Measurements from ENCODE around the gene S100Z.
"Not testable (repeated sequence)": the region's sequence is repeated elsewhere in the genome, so short reads cannot be mapped to it uniquely, and the experiment has no call there.

S100Z gene

DNA sequence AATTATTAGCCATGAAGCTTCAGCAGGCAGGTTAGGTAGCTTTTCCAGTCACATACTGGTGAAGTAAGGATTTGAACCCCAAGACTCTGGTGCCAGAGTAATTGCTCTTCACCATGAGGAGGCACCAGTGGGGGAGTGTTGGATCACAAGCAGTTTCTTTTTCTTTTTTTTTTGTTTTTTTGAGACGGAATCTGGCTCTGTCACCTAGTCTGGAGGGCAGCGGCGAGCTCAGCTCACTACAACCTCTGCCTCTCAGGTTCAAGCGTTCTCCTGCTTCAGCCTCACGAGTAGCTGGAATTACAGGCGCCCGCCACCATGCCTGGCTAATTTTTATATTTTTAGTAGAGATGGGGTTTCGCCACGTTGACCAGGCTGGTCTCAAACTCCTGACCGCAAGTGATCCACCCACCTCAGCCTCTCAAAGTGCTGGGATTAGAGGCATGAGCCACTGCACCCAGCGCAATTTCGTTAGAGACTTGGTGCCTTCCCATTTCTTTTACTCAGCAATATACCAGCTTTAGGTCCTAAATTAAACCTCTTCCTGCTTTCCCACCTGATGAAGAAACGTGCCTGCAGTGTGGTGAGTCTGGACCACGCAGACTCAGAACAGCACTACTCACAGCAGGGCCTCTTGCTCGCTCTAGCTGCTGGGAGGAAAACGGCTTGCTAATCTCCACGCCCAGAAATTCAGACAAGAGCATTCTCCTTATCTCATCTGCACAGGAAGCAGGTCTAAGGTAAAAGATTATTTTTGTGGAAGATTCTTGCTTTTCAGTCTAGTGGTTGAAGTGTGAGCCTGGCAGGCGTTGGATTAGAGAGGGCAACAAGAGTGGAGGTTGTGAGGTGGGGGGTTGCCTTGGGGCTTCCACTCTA is at the start of gene S100Z:
TSS of gene S100Z (plus strand) at position 596 of the 873 bp plus-strand sequence. CDS start 25,346 bp downstream, outside the sequence.
- no peak for DNase-seq

GRCh38 chr5:76800579-76800978 is 49.2 kb upstream of the S100Z start:
- no peak for DNase-seq

DNA sequence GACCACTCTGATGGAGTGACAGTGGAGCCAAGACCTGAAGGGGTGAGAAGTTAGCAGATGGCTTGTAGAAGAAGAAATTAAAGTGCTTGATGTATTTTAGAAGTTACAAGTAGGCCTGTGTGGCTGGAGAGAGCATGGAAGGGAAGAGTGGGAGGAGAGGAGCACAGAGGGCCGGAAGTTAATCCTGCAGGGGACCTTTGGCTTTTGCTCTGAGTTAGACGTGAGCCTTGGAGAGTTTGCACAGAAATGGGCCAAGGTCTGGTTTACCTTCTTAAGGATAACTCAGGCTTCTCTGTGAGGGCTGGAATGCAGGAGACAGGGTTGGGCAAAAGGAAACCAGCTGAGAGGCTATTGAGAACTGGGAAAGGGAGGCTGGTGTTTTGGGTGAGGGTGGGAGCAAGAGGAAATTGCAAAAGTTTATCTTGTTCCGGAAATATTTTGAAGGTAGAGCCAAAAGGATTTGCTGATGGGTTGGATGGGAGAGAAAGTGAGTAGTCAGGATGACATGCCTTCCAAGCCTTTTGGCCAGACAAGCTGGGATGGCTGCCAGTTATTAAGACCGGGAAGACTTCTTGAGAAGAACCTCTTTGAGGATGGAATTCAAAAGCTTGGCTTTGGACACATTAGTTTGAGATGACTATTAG is 48.5 kb upstream of the S100Z start:
- no peak for DNase-seq

DNA sequence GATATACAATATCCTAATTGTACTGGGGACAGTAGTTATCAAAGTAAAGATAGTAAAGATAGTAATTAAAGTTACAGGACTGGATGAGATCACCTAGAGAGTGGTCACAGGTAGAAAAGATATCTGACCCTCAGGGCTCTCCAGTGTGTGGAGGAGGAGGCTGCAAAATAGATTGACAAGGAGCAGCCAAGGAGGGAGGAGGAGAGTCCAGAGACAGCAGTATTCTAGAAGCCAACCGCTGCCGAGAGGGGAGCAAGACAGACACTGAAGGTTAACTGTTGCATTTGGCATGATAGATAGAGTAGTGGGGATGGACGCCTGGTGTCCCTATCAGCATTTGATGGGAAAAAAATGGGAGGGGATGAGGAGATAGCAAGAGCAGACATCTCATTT is 48.0 kb upstream of the S100Z start:
- no peak for DNase-seq

- DNase-seq, result no peak
Measured at GRCh38 chr5:76804266-76804665, 45.5 kb upstream of the S100Z start.

GRCh38 chr5:76805821-76806505 is 43.9 kb upstream of the S100Z start:
- no peak for DNase-seq

GRCh38 chr5:76807296-76807695 is 42.5 kb upstream of the S100Z start:
- DNase-seq, result no peak

GRCh38 chr5:76808141-76808691 is 41.6 kb upstream of the S100Z start:
- DNase-seq, result no peak

- DNase-seq, result no peak
Measured at GRCh38 chr5:76809141-76809540, 40.7 kb upstream of the S100Z start.

GRCh38 chr5:76810236-76810635 is 39.6 kb upstream of the S100Z start:
- no peak for DNase-seq

- no peak for DNase-seq
Measured at GRCh38 chr5:76811214-76811613, 38.6 kb upstream of the S100Z start.

DNA sequence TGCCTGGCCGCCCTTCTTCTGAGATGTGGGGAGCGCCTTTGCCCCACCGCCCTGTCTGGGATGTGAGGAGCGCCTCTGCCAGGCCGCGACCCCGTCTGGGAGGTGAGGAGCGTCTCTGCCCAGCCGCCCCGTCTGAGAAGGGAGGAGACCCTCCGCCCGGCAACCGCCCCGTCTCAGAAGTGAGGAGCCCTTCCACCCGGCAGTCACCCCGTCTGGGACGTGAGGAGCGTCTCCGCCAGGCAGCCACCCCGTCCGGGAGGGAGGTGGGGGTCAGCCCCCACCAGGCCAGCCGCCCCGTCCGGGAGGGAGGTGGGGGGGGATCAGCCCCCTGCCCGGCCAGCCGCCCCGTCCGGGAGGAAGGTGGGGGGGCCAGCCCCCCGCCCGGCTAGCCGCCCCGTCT is 37.6 kb upstream of the S100Z start:
- not testable (repeated sequence) for DNase-seq

DNA sequence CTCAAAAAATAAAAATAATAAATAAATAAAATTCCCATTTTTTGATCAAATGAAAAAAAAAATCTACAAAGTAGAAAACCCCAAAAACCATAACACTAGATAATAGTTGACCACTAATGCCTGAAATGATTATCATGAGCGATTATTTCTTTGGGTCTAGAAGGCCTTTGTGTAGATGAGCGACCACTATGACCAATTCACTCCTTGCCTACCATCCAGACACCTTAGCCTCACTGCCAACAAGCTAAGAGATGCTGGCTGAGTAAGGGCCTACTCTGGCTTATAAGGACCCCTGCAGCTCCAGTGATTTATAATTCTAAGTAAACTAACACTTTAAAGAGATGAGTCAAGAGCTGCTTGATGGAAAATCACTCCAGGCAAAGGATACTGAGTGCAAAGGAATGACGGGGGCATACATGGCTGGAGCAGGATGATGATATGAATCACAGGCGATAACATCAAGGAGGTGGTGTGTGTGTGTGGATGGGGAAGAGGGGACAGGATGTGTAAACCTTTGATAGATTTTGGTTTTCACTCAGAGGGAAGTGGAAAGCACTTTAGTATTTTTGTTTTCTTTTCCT is 35.7 kb upstream of the S100Z start:
- no peak for DNase-seq

GRCh38 chr5:76816110-76816831 is 33.5 kb upstream of the S100Z start:
- no peak for DNase-seq

GRCh38 chr5:76818844-76819831 is 30.7 kb upstream of the S100Z start, which contains the start of gene F2RL1:
Gene F2RL1, plus strand, starts transcription at chr5:76819030. Its CDS starts 153 bp downstream, at chr5:76819183.
- peak; percentile 91 for DNase-seq

GRCh38 chr5:76819851-76820525 is 29.8 kb upstream of the S100Z start:
- no peak for DNase-seq

DNA sequence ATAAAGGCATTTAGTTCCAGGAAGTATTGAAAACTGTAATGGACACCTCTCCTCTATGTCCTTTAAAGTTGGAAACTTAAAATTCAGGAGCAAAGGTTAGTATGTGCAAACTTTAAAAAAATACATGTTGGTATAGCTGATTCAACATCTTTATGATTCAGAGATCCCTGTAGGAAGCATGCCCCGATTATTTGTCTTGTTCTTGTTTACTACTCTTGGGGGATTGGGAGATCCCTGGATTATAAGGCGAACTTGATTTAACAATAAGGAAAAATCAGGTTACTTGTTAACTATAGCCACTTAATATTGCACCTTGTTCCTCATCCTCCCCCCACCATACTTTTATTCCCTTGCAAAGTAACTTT is 29.3 kb upstream of the S100Z start:
- DNase-seq, result no peak

GRCh38 chr5:76821136-76821535 is 28.7 kb upstream of the S100Z start:
- DNase-seq, result no peak

- not testable (repeated sequence) for DNase-seq
Measured at GRCh38 chr5:76822105-76822731, 27.6 kb upstream of the S100Z start.

- DNase-seq, result not testable (repeated sequence)
Measured at GRCh38 chr5:76826416-76826815, 23.4 kb upstream of the S100Z start.

Measured in NCI-H510A (cell line).